Measurements from ENCODE around the gene SSTR5.

SSTR5 gene

DNA sequence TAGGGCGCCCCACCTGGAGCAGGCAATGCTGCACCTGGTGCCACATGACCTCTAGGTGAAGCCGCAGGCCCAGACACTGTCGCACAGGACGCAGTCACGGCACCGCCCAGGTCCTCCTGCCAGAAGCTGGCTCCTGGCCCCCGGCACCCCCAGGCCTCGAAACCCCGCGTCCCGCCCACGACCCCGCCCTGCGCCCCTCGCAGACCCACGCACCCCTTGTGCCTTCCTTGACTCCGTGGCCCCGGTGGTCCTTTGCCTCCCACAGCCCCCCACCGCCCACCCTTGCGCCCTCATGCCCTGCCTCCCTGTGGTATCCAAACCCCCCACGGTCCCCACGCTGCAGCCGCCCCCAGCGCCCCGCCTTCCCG lies 29.8 kb downstream of the SSTR5 start:
- ATAC-seq (ENCODE audit: low read depth) (no peak), DNase-seq (ENCODE audit: low spot score) (no peak)
- H3K4me1 ChIP-seq (ENCODE audit: insufficient read depth, poor library complexity, severe bottlenecking), result no peaks in the 10 kb centered on the region
- no peaks in the 10 kb centered on the region for H3K9me3 ChIP-seq (ENCODE audit: severe bottlenecking)
- no peak overlapping the region for H3K4me3 ChIP-seq (ENCODE audit: severe bottlenecking)
- H3K27me3 ChIP-seq (ENCODE audit: insufficient read depth, poor library complexity, severe bottlenecking), result peaks cover 8% of the 10 kb centered on the region
- no peaks in the 10 kb centered on the region for H3K36me3 ChIP-seq (ENCODE audit: low read depth)
- no peak overlapping the region for H3K27ac ChIP-seq (ENCODE audit: poor library complexity, severe bottlenecking)
- TF ChIP-seq, protein P1, sequence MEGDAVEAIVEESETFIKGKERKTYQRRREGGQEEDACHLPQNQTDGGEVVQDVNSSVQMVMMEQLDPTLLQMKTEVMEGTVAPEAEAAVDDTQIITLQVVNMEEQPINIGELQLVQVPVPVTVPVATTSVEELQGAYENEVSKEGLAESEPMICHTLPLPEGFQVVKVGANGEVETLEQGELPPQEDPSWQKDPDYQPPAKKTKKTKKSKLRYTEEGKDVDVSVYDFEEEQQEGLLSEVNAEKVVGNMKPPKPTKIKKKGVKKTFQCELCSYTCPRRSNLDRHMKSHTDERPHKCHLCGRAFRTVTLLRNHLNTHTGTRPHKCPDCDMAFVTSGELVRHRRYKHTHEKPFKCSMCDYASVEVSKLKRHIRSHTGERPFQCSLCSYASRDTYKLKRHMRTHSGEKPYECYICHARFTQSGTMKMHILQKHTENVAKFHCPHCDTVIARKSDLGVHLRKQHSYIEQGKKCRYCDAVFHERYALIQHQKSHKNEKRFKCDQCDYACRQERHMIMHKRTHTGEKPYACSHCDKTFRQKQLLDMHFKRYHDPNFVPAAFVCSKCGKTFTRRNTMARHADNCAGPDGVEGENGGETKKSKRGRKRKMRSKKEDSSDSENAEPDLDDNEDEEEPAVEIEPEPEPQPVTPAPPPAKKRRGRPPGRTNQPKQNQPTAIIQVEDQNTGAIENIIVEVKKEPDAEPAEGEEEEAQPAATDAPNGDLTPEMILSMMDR (IDR thresholded peaks at IDR 0.05; ENCODE audit: poor library complexity, severe bottlenecking), result no peak

DNA sequence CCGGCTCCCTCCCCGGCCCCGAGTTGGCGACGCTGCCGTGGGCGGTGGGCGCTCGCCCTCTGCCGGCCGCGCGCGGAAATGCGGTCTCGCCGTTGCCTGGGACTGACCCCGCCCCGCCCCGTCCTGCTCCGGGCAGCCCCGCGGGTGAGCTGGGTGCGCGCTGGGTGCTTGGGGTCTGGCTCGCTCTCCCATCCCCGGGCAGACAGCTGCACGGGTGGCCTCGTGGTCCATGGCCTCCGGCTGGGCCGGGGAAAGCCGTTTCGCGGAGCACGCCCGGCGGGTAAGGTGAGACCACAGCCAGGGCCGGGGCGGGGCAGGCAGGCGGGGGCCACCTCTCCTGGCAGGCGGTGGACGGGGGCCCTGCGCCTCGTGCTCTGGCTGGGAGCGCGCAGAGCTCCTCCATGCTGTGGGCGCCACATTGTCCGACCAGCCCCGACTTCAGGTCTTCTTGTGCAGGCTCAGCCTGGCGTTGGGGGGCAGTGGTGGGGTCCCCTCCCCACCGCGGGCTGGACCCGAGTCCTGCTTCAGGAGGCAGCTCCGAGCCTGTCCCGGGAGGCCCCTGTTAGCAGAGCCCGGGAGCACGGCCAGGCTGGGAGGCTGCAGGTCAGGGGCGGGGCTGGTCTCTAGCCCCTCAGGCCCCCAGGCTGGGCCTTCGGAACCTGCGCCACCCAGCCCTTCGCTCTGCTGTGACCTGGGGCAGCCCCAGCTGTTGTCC lies 30.5 kb downstream of the SSTR5 start:
- Histone ChIP-seq H3K36me3 (ENCODE audit: low read depth) (no peaks in the 10 kb centered on the region), H3K27ac (ENCODE audit: poor library complexity, severe bottlenecking) (no peak overlapping the region), H3K4me1 (ENCODE audit: insufficient read depth, poor library complexity, severe bottlenecking) (no peaks in the 10 kb centered on the region), H3K4me3 (ENCODE audit: severe bottlenecking) (no peak overlapping the region), H3K27me3 (ENCODE audit: insufficient read depth, poor library complexity, severe bottlenecking) (peaks cover 16% of the 10 kb centered on the region), H3K9me3 (ENCODE audit: severe bottlenecking) (no peaks in the 10 kb centered on the region)
- ATAC-seq (ENCODE audit: low read depth), result peak; percentile 55
- DNase-seq (ENCODE audit: low spot score), result no peak
- TF ChIP-seq, protein P1 (IDR thresholded peaks at IDR 0.05; ENCODE audit: poor library complexity, severe bottlenecking), result peak; percentile 57

DNA sequence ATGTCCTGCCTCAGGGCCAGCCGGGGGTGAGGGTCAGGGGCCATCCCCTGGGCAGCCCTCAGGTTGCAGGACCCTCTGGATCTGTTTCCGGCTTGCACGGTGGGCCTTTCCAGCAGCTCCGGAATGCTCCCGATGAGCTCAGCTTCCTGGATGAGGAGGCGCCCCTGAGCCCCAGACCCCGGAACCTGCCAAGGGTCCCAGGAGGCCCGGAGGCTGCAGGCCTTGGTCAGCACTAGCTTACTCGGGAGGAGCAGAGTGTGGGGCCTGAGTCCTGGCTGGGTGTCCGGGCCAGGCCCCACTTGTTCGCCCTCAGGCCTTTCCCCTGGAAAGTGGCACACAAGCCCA lies 31.1 kb downstream of the SSTR5 start:
- Histone ChIP-seq H3K4me1 (ENCODE audit: insufficient read depth, poor library complexity, severe bottlenecking) (no peaks in the 10 kb centered on the region), H3K36me3 (ENCODE audit: low read depth) (no peaks in the 10 kb centered on the region), H3K4me3 (ENCODE audit: severe bottlenecking) (no peak overlapping the region), H3K27ac (ENCODE audit: poor library complexity, severe bottlenecking) (no peak overlapping the region), H3K9me3 (ENCODE audit: severe bottlenecking) (no peaks in the 10 kb centered on the region), H3K27me3 (ENCODE audit: insufficient read depth, poor library complexity, severe bottlenecking) (peaks cover 21% of the 10 kb centered on the region)
- DNase-seq (ENCODE audit: low spot score), result no peak
- TF ChIP-seq, protein P1 (IDR thresholded peaks at IDR 0.05; ENCODE audit: poor library complexity, severe bottlenecking), result no peak
- ATAC-seq (ENCODE audit: low read depth), result no peak

DNA sequence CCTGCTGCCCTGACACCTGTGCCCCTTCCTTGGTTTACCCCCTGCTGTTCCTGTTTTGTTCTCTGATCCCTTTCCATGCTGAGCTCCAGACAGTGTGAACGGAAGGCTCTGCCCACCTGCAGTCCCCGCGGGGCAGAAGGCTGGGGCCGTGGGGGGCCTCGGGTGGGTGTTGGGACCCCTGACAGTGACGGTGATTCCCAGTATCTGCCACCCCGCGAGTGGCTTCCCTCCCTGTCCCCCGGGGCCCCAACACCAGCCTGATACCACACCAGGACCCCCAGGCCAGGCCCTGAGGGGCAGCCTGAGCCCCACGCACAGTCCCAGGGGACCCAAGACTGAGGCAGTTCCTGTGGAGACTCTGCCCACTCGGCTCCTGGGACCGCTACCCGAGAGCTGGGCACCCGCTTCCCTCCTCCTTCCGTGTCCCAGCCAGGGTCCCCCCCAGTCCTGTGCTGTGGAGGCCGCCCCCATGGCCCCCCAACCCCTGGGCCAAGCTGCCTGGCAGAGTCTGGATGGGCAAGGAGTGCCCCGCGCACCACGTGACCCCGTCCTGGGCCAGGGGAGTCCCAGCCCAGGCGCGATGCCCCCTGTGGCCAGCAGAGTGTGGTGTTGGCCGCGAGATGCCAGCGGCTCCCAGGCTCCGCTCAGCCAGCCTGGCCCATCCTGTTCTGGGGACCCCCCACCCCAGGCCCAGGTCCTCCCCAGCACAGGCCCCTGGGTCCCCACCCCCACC lies 33.5 kb downstream of the SSTR5 start:
- TF ChIP-seq, protein P1 (IDR thresholded peaks at IDR 0.05; ENCODE audit: poor library complexity, severe bottlenecking), result peak; percentile 63
- Histone ChIP-seq H3K4me3 (ENCODE audit: severe bottlenecking) (no peak overlapping the region), H3K9me3 (ENCODE audit: severe bottlenecking) (no peaks in the 10 kb centered on the region), H3K27me3 (ENCODE audit: insufficient read depth, poor library complexity, severe bottlenecking) (peaks cover 42% of the 10 kb centered on the region), H3K36me3 (ENCODE audit: low read depth) (no peaks in the 10 kb centered on the region), H3K4me1 (ENCODE audit: insufficient read depth, poor library complexity, severe bottlenecking) (no peaks in the 10 kb centered on the region), H3K27ac (ENCODE audit: poor library complexity, severe bottlenecking) (no peak overlapping the region)
- DNase-seq (ENCODE audit: low spot score) (no peak), ATAC-seq (ENCODE audit: low read depth) (peak; percentile 70)

DNA sequence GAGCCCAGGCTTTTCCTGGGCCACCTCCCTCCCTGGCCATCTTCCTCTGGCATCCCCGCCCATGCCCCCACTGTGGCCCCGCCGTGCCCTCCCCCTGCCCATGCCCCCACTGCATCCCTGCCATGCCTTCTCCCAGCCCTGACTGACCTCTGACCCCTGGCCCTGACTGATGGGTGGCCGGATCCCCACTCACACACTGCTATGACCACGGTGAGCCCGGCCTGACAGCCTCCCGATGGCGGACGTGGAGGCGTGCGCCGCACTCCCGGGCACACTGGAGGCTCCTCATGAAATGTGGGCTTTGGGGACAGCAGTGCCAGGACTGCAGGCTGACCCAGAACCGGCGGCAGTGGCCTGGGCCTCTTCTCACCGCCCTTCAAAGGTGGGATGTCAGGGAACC lies 34.1 kb downstream of the SSTR5 start:
- no peak overlapping the region for H3K27ac ChIP-seq (ENCODE audit: poor library complexity, severe bottlenecking)
- H3K36me3 ChIP-seq (ENCODE audit: low read depth), result no peaks in the 10 kb centered on the region
- TF ChIP-seq, protein P1 (IDR thresholded peaks at IDR 0.05; ENCODE audit: poor library complexity, severe bottlenecking), result peak; percentile 40
- H3K4me3 ChIP-seq (ENCODE audit: severe bottlenecking), result no peak overlapping the region
- H3K27me3 ChIP-seq (ENCODE audit: insufficient read depth, poor library complexity, severe bottlenecking), result peaks cover 48% of the 10 kb centered on the region
- DNase-seq (ENCODE audit: low spot score) (no peak), ATAC-seq (ENCODE audit: low read depth) (no peak)
- no peaks in the 10 kb centered on the region for H3K9me3 ChIP-seq (ENCODE audit: severe bottlenecking)
- no peaks in the 10 kb centered on the region for H3K4me1 ChIP-seq (ENCODE audit: insufficient read depth, poor library complexity, severe bottlenecking)
